ENCODE data around the gene BCAS3.

DNA sequence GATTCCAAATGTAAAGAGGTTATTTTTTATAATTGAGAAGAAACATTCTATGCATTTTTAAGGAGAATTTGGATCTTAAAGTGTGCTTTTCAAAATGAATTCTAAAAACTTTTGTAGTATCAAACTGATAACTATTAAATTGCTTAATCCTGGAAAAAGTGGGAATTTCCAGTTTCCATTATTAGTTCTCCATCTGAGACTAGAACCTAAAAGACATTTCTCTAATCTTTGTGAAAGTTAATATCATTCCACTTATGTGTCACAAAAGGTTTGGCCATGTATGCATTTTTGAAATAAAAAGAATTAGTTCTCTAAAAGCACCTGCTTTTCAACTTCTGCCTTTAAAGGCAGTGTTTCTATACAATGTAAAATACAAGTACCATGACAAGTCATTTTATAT, 155.0 kb downstream of the BCAS3 start:
- TF ChIP-seq, protein P1, sequence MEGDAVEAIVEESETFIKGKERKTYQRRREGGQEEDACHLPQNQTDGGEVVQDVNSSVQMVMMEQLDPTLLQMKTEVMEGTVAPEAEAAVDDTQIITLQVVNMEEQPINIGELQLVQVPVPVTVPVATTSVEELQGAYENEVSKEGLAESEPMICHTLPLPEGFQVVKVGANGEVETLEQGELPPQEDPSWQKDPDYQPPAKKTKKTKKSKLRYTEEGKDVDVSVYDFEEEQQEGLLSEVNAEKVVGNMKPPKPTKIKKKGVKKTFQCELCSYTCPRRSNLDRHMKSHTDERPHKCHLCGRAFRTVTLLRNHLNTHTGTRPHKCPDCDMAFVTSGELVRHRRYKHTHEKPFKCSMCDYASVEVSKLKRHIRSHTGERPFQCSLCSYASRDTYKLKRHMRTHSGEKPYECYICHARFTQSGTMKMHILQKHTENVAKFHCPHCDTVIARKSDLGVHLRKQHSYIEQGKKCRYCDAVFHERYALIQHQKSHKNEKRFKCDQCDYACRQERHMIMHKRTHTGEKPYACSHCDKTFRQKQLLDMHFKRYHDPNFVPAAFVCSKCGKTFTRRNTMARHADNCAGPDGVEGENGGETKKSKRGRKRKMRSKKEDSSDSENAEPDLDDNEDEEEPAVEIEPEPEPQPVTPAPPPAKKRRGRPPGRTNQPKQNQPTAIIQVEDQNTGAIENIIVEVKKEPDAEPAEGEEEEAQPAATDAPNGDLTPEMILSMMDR (IDR thresholded peaks at IDR 0.05) = no peak
- TF ChIP-seq EZH2 (IDR thresholded peaks at IDR 0.05; ENCODE audit: borderline replicate concordance, insufficient read depth, low read depth, low read length, poor library complexity, severe bottlenecking) = no peak
